ENCODE data around the gene SLC41A3.
A peak's percentile ranks its signal among the peaks of the same experiment; 100 is the strongest.
"Not testable (repeated sequence)": the region's sequence is repeated elsewhere in the genome, so short reads cannot be mapped to it uniquely, and the experiment has no call there.

The SLC41A3 gene

DNA sequence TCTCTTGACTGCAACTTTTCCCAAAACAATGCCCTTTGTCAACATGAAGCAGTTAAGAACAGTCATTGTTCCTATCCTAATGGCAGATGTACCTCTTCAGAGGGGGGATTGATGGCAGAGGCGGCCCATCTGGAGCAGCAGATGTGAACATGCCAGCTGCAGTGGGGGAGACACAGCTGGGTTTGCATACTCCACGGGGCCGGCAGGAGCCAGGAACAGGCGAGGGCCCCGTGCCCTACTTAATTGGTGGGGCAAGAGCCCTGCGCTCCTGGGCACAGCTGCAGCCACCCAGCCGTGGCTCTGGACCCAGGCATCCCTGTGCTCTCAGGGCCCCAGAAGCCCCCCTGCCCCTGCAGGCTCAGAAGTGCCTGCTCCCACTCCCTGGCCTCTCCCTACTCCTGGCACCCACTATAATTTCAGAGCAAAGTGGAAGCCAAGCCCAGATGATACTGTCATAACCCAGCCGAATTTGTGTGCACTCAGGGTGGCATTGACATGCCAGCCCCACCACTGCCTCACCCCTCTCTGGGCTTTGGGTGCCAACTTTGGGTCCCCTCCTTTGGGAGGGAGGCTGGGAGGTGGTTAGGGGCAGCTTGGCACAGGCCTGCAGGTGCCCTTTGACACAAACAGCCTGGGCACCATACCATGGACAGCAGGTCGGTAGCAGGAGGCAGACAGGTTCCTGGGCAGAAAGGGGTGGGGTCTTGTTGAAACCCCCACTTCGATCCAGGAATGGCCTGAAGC lies 80.3 kb downstream of the SLC41A3 start:
- no peak for DNase-seq (ENCODE audit: low read depth in 3 of 3, low spot score in 1 of 3)

DNA sequence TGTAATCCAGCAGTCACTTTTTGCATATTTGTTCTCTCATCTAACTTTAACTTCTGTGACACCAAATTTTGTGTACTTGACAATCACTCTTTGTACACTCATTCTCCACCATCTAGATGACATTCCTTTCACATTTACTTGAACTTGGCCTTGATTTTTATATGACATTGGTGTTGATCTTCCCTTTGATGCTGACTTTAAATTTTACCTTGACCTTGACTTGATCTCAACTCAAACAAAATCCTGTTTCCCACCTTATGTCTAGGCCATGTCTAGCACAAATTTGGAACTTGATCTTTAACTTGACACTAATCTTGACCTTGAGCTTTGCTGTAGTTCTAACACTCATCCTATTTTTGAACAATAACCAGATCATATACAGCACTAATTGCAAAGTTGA lies 81.7 kb downstream of the SLC41A3 start:
- DNase-seq (ENCODE audit: low read depth in 3 of 3, low spot score in 1 of 3) = no peak

DNA sequence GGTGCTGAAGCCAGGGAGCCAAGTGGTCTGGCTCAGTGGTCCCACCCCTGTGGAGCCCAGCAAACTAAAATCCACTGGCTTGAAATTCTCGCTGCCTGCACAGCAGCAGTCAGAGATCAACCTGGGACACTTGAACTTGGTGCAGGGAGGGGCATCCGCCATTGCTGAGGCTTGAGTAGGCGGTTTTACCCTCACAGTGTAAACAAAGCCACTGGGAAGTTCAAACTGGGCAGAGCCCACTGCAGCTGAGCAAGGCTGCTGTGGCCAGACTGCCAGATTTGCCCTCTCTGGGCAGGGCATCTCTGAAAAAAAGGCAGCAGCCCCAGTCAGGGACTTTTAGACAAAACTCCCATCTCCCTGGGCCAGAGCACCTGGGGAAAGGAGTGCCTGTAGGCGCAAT lies 87.2 kb downstream of the SLC41A3 start:
- DNase-seq (ENCODE audit: low read depth in 3 of 3, low spot score in 1 of 3) = not testable (repeated sequence)

DNA sequence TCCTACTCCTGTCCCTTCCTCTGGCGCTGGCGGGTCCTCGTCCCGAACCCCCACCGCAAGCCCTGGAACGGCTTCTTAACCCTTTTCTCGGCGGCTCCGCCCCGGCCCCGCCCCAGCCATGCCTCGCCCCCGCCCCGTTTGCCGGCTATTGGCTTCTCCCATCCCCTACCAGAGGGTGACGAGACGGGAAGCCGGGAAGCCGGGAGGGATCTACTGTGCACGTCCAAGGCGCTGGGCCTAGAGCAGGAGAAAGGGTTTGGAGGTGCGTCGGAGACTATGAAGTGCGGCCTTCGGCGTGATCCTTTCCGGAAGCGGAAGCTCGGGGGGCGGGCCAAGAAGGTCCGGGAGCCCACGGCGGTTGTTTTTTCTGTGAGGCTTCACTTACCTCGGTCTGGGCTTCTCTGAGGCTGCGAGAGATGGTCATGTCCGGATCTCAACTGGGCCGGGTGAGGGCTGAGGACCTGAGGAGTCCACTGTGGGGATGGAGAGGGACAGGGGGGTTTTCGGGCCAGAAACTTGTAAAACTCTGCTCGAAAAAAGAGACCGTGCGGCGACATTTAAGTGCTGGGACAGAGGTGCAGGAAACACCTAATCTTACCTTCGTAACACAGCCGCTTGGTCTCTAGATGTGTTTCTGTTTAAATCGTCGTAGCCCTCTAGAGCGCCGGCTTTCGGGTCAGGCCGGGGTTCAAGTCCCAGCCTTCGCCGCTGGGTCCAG lies 93.5 kb downstream of the SLC41A3 start:
- DNase-seq (ENCODE audit: low read depth in 3 of 3, low spot score in 1 of 3) = peak in 2 of 3 donors; percentile 18 to 62

DNA sequence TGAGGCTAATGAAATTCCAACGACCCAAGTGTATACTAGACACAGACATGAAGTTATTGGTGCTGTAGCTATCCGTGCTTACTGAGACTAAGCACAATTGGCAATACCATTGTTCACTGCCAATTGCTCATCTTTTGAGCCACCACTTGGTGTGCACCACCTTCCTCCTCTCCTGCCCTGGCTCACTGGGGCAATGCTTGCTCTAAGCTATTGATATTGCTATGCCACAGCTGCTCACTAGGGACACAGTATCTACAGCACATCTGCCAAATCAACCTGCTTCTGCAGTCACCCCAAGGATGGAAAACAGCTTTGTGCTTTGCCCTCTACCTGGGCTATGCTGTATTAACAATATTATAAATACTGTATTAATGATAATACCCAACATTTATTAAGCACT lies 99.0 kb downstream of the SLC41A3 start:
- not testable (repeated sequence) for DNase-seq (ENCODE audit: low read depth in 3 of 3, low spot score in 1 of 3)

DNA sequence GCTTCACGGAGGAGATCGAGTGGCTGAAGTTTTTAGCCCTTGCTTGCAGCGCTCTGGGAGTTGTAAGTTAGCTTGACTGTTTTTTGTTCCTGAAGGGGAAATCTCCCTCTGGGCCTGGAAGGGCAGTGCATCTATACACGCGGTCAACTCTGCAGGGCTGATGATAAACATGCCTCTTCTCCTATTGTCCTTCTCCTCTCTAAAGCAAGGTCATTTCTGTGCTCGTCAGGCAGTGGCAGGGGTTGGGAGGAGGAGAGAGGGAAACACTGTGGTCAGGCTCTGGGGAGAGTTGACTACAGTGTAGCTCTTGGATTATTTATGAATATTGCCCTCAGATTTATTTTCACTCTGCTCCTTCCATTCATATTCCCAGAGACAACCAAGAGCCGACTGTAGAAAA lies 106.8 kb downstream of the SLC41A3 start:
- DNase-seq (ENCODE audit: low read depth in 3 of 3, low spot score in 1 of 3) = not testable (repeated sequence)

DNA sequence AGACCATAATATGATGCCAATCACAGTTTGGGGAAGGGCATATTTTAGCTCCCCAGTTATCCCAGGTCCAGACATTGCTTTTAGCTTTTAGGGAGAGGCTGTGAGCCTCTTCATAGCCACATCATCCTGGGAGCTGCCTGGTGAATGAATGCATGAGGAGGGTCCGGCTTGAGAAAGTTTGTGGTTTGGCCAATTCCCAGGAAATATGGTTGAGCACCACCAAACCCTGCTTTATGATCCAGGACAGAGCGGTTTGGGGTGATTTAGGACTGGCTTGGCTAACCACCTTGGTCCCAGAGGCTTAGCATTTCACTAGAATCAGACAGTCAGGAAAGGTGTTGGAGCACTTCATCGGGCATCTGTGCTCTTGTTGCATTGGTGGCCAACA lies 107.9 kb downstream of the SLC41A3 start:
- not testable (repeated sequence) for DNase-seq (ENCODE audit: low read depth in 3 of 3, low spot score in 1 of 3)

DNA sequence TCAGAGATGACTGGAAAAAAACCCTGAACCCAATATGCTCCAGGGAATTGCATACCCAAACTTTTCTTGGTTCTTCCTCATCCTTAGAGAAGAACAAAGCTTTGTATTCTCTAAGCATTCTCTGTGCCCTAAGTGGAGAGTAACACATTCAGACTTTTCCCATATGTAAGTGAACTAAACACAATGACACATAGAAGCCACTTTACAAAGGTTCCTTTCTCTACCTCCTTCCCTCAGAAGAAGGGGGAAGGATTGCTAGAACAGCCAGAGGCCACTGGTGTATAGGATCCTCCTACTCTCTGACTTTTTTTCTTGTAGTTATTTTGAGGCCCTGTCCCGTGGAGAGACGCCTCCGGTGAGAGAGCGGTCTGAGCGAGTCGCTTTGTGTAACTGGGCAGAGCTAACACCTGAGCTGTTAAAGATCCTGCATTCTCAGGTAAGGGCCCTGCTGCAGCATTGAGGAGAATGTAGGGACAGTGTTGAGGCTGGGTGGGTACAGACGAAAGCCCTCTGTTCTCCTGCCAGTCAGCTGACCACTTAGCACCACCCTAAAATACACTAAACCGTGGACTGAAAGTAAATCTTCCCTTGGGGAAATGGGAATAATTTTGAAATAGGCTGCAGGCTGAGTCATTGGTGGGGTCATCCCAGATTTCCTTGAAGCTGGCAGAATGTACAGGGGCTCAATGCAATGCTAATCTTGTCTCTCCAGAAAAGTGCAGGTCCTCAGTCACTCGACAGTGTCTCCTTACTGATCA lies 108.5 kb downstream of the SLC41A3 start:
- not testable (repeated sequence) for DNase-seq (ENCODE audit: low read depth in 3 of 3, low spot score in 1 of 3)

DNA sequence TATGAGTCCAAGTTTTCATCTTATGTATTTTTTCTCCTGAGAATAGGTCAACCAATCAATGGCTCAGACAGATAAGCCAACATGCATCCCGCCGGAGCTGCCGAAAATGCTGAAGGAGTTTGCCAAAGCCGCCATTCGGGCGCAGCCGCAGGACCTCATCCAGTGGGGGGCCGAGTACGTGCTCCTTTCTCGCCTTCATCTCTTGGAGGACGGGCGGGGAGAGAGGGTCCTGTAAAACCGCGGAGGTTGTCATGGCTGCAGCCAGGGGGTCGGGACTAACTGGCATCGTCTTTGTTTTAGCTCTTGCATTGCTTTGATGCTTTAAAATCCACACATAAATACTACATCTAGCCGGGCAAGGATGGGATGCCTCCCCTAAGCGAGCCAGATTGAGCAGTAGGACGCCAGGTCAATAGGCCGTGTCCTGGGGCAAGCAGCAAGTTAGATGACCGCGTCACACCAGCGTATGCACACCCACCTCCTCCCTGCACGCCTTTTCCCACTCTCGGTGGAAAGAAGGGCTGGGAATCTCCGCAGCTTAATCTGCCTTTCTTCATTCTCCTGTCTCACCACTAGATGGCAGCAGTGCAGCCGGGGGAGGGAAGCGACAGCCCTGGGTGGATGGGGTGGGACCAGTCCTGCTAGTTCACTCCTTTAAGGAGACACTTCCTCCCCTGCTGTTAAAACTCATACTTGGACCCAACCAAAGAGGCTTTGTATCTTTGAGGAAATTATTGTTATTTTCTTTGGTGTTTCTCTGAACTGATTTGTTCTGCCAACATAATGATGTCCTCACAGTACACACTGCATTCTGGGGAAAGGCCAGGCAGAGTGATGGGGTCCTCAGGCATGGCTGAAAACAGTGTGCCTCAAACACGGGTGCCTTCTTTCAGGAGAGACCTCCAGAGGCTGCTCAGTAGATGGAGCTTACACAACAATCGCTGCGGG lies 111.7 kb downstream of the SLC41A3 start:
- not testable (repeated sequence) for DNase-seq (ENCODE audit: low read depth in 3 of 3, low spot score in 1 of 3)

DNA sequence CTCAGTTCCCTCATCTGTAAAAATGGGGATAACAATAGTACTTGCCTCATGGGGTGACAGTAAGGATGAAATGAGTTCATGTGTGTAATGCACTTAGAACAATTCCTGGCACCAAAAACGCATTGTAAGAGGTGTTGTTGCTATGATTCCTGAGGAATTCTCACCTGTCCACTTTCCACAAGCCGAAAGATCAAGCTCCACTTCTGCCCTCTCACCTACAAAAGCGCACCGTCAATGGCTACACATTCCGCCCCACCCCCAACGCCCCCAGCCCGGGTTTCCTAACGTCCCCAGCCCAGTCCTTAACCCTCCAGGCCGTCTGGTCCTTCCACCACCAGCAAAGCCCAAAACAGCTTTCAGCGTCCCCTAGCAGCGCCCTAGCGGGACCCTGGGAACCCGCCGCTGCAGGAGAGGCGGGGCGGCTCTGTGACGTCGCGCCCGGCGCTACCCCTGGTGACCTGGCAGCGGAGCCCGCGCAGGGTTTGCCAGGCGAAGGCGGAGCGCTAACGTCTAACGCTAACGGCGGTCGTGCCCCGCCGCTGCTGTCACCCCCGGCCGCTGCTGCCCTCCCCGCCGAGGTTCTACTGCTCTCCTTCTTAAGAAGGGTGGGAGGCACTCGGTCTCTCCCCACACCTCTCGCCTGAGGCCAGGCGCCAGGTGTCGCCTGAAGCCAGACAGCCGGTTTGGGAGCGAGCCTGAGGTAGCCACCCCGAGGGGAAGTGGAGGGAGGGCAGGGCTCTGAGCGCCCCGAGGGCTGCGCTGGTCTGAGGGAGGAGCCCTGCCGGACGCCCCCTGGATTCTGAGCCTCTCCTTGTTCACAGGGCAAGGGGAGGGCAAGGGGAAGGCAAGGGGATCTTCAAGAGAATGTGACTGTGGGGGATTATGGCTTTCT lies 115.0 kb downstream of the SLC41A3 start, which contains the start of gene ROPN1B:
Gene ROPN1B, plus strand, starts transcription at position 478 of the 892 bp plus-strand sequence. CDS start 2,877 bp downstream, outside the sequence.
- not testable (repeated sequence) for DNase-seq (ENCODE audit: low read depth in 3 of 3, low spot score in 1 of 3)

DNA sequence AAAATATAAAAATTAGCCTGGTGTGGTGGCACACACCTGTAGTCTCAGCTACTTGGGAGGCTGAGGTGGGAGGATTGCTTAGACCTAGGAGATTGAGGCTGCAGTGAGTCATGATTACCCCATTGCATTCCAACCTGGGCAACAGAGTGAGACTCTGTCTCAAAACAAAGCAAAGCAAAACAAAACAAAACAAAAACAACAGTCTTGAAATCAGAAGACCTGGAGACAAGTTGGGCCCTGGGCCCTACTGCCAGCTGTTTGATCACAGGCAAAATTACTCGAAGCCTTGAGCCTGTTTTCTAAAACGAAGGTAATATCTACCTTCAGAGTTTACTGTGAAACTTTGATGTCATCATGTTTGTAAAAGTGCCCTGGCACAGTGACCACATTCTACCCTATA lies 115.8 kb downstream of the SLC41A3 start:
- not testable (repeated sequence) for DNase-seq (ENCODE audit: low read depth in 3 of 3, low spot score in 1 of 3)

DNA sequence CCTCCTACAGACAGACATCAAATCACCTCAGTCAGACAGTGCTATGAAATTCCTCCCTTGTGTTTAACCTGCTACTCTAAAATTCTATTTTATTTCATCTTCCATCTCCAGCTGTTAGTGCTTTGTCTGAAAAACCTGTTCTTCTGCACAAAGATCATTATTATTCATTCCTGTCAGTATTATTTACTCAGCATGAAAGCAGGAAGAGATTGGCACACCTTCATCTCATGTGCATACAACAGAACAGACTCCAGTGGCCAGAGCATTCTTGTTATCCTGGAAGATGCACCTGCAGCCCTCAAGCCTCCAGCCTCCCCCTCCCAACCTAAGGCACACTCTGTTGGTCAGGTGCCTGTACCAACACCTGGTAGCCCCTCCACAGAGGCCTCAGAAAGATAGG lies 116.8 kb downstream of the SLC41A3 start:
- no peak for DNase-seq (ENCODE audit: low read depth in 3 of 3, low spot score in 1 of 3)

DNA sequence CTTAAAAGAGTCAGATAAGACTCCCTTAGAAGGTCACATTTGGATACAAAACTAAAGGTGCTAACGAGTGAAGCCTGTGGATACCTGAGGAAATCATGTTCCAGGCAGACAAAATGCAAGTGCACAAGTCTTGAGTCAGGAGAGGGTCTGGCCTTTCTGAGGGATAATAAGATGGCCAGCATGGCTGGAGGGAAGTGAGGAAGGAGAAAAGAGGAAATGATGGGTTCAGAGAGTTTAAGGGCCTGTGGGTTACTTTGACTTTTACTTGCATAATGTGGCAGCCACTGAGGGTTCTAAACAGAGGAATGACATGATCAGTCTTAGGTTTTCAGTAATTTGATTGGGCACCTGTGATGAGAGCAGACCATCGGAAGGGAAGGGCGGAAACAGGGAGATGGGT lies 118.4 kb downstream of the SLC41A3 start:
- DNase-seq (ENCODE audit: low read depth in 3 of 3, low spot score in 1 of 3) = no peak

DNA sequence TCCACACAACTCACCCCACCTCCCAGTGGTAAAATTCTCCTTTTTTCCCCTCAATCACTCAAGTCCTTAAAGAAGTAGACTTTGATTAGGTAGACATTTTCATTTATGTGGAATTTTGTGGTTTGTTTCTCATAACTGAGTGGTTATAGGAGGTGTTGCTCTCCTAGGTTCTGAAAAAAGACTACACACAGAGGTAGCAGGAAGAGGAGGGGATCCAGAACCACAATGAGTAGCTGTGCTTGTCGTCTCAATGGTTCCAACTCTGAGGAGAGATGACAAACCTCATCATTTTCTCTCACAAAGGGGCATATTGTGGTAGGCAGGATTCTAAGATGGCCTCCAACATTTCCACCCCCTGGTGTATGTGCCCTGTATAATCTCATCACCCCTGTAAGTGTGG lies 120.1 kb downstream of the SLC41A3 start:
- DNase-seq (ENCODE audit: low read depth in 3 of 3, low spot score in 1 of 3) = not testable (repeated sequence)

DNA sequence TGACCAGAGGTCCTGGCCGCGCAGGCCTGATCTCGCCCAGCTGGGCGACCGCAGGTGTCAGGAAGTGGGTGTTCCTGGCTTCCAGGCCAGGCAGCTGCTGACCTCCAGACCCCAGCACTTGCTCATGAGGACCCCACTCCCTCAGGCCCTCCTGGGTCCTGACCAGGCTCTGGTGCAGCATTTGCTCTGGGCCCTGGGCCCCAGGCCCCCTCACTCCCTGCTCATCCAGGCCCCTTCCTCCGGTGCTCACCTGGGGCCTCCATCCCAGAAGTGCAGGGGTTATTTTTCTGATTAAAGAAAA lies 122.7 kb downstream of the SLC41A3 start:
- no peak for DNase-seq (ENCODE audit: low read depth in 3 of 3, low spot score in 1 of 3)

DNA sequence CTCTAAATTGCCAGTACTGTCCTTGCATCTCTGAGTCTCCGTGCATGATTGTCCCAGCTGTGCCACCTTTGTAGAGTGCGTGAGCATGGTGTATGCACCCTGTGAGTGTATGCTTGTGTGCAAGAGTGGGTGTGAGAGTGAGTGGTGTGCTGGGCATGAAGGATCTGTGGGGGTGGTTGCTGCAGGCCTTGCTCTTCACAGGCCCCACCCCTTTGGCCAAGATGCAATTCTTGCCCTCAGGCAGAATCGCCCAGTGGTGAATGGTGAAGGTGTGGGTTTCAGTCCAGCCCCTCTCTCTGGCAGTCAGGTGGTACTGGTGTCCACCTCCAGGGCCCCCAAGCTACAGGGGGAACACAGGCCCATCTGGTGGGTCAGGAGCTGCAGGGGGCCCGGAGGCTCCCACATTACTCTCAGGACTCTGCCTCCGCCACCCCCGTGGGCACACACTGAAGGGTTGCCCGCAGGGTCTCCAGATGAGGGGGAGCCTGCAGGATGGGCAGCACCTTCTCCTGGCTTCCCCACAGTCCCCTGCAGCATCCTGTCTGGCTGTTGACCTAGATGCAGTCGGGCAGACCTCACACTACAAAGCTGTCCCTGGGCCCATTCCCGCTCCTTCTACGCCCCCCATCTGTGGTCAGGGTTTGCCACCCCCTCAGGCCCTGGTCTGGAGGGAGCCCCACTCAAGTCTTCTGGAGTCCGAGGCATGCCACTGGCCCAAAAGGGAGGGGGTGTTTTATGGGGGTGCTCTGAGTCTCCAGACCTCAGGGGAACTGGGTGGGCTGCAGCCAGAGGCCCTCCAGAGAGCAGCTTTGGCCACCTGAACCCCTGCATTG lies 123.3 kb downstream of the SLC41A3 start:
- no peak for DNase-seq (ENCODE audit: low read depth in 3 of 3, low spot score in 1 of 3)

DNA sequence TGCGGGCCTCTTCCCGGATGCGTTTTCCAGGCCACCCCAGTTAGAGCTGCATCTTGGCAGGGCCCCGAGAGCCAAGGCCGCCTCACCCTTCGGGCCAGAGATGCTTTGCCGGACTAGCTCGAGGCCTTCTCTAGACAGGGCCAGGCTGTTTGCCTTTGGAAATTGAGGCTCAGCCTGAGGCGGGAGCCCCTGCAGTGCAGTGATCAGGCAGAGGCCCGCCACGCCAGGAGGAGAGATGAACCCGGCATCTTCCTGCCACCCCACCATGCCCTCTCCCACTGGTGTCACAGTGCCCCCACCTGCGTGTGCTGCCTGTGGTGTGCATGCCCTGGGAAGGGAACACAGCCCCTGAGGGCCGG lies 123.9 kb downstream of the SLC41A3 start:
- DNase-seq (ENCODE audit: low read depth in 3 of 3, low spot score in 1 of 3) = no peak

DNA sequence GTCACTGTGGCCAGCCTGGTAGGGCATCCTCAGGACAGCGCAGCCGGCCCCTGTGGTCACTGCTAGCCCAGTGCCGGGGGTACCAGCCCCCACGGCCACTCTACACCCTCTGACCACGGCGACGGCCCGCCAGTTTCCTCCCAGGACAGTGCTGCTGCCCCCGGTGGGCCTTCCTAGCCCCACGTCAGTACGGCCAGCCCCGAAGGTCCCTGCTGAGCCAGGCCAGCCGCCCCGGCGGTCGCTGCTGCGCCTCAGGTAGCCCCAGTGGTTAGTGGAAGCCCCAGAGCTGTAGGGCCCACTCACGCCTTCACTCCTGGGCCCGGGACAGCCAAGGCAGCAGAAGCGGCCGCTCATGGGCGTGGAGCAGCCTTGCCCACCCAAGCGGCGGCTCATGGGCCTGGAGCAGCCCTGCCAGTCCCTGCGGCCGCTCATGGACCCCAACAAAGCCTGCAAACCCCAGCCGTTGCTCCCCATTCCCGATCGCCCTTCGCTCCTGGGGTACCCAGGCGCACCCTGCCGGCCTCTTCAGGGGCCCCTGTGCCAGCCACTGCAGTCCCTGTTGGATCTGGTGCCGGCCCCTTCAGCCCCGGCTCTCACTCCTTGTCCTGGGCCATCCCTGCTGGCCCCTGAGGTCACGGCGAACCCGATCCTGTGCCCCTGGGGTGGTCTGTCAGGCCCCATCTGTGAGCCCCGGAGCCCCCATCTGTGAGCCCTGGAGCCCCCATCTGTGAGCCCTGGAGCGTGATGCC lies 124.4 kb downstream of the SLC41A3 start:
- DNase-seq (ENCODE audit: low read depth in 3 of 3, low spot score in 1 of 3) = no peak
